KBM-7 (cell line): ENCODE results near the gene SLK.

Experiments
- DNase-seq: peaks from one replicate; pipeline ENCODE4 v3.0.0-alpha.2; 2015
- in situ Hi-C: fragments of 300-500 bp; cut with MboI; formaldehyde crosslinking; loops from 2 replicates; pipeline ENCODE4 v1.14.3; 2020; ENCODE audit warnings: low sequenced_read_pairs, low pct_unique_long_range_greater_than_20kb, mixed read lengths

Gene SLK

GRCh38 chr10:104028146-104028545 lies 61.2 kb downstream of the SLK start:
- in situ Hi-C loops: no loop called here
- DNase-seq: no peak

GRCh38 chr10:104028823-104029520 lies 62.0 kb downstream of the SLK start:
- DNase-seq: no peak
- in situ Hi-C loops: no loop called here

DNA sequence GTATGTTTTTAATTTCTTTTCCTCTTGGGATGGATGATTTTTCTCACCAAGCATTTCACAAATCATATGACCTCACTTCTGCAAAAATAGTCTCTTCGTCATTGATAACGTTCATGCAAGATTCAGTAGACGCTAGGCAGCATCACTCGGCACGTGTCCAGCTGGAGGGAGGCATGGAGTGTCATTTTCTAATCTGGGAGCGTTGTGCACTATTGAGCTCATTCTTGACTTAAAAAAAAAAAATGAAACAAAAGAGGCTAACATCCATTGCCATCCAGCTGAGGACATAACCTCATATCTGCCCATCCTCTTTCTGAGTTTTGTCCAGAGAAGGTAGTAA lies 62.6 kb downstream of the SLK start:
- no peak for DNase-seq
- in situ Hi-C loops: no loop called here

- in situ Hi-C loops: no loop called here
Observed at GRCh38 chr10:104031631-104032030, 64.7 kb downstream of the SLK start.

DNA sequence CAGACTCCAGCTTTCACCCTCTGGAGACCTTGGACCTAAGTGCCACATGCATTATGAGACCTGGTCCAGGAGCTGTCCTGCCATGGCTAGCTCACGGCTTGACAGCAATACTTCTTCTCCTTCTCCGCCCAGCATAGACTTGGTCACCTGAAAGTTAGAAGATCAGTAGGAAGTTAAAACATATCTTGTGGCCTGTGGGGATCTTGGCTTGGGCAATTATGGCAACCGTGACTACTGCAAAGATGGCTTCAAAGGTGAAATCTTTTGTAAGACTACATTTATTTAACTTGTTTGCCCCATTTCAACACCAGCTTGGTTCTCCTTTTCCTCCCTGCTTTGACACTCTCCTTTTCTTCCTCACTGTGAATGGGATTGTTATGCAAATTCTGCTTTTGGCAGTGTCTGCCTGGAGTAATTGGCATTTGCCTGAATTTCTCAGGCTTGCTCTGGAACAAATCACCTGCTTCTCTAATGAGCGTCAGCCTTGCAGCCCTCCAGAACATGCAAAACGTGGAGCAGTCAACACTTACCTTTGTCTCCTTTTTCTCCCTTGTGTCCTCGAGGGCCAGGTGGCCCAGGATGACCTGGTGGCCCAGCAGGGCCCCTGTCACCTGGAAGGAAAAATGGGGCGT lies 65.3 kb downstream of the SLK start:
- in situ Hi-C loops: no loop called here
- DNase-seq: no peak

More at GRCh38 chr10:104031631-104032030, 64.7 kb downstream of the SLK start:
- no peak for DNase-seq

GRCh38 chr10:104033401-104033930 lies 66.5 kb downstream of the SLK start:
- no peak for DNase-seq
- in situ Hi-C loops: no loop called here

DNA sequence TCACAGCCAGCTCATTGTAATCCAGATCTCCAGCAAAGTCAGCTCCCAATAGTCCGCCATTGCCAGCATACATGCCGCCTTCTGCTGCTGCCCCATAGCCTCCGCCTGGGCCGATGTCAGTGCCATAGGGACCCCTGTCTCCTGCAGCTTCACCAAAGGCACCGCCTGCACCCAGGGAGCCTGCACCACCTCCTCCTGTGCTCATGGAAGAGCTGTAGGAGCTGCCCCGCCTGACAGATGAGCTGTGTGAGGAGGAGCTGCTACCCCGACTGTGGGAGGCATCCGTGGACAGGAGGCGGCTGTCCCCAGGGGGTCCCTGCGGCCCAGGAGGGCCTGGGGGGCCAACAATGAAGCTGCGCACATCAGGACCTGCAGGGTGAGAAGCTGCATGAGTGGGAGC lies 67.0 kb downstream of the SLK start:
- in situ Hi-C loops: no loop called here
- no peak for DNase-seq

DNA sequence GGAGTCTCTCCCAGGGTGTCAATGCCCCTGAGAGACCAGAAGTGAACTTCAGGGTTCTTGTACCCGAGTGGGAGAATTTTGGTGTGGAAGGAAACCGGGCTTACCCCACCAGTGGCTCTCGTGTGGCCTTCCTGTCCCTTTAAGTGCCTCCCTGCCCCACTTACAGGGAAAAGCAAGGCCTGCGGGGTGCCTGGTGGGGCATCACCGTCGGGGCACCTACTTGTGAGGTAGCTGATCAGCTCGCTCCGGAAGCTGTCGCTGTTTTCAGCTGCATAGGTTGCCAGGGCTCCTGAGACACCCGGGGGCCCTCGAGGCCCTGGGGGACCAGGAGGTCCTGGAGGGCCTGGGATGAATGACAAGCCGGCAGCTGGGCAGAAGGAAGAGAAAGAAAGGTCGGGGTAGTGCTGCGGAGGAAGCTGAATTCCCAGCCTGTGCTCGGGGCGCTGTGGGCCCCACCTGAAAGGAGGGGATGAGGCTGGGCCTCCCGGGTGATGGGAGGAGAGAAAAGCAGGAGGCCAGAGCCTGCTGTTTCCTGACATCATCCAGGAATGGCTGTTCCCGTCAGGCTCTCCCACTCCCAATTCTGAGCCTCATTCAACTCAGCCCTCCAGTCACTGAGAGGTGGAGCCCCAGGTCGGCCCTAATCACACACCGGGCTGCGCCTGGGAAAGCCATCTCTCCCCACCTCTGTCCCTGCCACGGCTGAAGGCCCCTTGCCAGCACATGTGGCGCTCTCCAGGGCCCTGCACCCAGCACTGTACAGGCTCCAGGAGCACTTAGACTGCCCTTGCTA lies 67.7 kb downstream of the SLK start:
- in situ Hi-C loops: no loop called here
- DNase-seq: no peak

DNA sequence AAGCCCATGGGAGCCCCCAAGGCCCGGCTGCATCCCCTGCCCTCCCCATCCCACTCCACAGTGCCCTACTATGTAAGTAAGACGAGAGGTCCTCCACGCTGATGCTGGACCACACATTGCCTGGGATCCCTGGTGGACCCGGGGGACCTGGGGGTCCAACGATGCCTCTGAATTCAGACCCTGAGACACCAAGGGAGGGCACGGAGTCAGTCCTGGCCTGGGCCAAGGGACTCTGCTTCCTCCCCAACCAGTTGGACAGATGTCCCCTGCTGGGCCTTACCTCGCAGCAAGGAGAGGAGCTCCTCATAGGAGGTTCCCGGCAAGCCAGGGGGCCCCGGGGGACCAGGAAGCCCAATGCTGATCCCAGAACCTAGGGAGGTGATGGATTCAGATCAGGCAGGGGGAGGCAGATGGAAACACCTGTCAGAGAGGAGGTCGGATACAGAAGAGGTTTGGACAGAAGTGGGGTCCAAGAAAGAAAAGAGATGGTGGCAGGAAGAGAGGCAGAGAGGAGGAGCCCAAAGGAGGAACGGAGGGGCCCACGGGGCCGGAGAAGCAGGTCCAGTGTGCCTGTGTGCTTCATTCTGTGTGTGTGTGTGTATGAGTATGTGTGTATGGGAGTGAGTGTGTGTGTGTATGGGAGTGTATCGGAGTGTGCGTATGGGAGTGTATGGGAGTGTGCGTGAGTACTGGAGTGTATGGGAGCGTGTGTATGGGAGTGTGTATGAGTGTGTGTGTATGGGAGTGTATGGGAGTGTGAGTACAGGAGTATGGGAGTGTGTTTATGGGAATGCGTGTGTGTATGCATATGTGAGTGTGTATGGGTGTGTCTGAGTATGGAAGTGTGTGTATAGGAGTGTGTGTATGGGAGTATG lies 68.5 kb downstream of the SLK start:
- DNase-seq: no peak
- in situ Hi-C loops: no loop called here

GRCh38 chr10:104036069-104036384 lies 69.1 kb downstream of the SLK start:
- no peak for DNase-seq
- in situ Hi-C loops: no loop called here

GRCh38 chr10:104036518-104037260 lies 69.7 kb downstream of the SLK start:
- DNase-seq: no peak
- in situ Hi-C loops: no loop called here

- in situ Hi-C loops: no loop called here
- DNase-seq: no peak
Observed at GRCh38 chr10:104037261-104037951, 70.5 kb downstream of the SLK start.

- in situ Hi-C loops: no loop called here
Observed at GRCh38 chr10:104038537-104038936, 71.6 kb downstream of the SLK start.

GRCh38 chr10:104038958-104039752 lies 72.2 kb downstream of the SLK start:
- in situ Hi-C loops: no loop called here
- no peak for DNase-seq

More at GRCh38 chr10:104038537-104038936, 71.6 kb downstream of the SLK start:
- DNase-seq: no peak

DNA sequence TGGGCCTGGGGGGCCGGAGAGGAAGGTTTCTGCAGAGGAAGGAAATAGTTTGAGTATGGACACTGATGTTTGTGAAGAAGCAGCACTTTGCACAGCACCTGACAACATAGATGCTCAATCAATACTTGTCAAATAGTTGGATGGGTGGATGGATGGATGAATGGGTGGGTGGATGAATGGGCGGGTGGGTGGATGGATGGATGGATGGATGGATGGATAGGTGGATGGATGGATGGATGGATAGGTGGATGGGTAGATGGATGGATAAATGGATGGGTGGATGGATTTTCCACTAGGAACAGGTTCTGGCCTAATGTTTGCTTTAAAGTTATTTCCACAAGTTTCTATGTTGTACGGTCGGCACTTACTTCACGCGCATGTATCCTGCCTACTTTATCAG lies 73.4 kb downstream of the SLK start:
- no peak for DNase-seq
- in situ Hi-C loops: no loop called here

DNA sequence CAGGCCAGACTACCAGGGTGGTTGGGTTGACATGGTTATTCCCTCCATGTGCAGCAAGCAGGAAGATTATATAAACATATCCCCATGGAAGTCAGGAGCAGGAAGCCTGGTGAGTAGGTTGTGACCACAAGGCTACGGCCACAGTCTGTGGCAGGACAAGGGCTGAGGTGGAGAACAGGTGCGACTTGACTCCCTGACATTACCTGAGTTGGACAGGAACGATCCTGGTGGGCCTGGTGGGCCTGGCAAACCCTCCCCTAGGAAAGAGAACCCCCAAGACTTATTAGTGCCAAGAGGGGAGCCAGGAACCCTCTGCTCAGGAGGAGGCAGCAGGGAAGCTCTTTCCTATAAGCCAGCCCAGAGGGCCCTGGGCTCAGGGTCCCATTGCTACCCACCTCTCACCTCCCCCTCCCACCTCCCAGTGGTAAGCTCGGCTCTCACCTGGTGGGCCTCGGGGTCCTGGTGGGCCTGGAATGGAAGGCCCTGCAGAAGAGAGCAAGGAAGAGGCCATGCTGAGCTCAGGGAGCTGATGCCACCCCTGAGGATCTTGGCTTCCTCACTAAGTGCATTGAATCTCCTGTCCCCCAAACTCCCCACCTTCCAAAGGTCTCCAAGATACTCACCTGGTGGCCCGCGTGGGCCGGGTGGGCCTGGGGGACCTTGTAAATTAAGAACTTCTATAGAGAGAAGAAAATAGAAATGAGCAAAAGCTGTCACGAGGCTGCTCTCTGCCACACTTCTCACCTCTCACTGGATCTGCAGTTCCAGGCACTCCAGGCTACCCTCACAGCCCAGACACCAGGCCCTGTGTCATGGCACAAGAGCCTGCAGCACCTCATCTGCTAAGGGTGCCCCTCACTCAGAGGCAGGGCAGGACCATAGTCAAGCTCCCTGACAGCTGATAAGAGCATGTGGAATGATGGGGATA lies 74.2 kb downstream of the SLK start:
- no peak for DNase-seq
- in situ Hi-C loops: no loop called here
